GM12873 (cell line): ENCODE measurements around the gene ABCA6.

Experiments
- TF ChIP-seq, protein P1 (sequence below): IDR thresholded peaks from 2 replicates; pipeline ENCODE4 v1.5.1; 2012; ENCODE audit warnings: low read depth, mild to moderate bottlenecking, moderate library complexity, low read length, control low read depth; ENCODE audit not compliant: insufficient read depth; ENCODE audit errors: missing control alignments

ABCA6 gene

GRCh38 chr17:69175262-69175624, 33.5 kb upstream of the ABCA6 start:
- TF ChIP-seq, protein P1, sequence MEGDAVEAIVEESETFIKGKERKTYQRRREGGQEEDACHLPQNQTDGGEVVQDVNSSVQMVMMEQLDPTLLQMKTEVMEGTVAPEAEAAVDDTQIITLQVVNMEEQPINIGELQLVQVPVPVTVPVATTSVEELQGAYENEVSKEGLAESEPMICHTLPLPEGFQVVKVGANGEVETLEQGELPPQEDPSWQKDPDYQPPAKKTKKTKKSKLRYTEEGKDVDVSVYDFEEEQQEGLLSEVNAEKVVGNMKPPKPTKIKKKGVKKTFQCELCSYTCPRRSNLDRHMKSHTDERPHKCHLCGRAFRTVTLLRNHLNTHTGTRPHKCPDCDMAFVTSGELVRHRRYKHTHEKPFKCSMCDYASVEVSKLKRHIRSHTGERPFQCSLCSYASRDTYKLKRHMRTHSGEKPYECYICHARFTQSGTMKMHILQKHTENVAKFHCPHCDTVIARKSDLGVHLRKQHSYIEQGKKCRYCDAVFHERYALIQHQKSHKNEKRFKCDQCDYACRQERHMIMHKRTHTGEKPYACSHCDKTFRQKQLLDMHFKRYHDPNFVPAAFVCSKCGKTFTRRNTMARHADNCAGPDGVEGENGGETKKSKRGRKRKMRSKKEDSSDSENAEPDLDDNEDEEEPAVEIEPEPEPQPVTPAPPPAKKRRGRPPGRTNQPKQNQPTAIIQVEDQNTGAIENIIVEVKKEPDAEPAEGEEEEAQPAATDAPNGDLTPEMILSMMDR, result no peak

DNA sequence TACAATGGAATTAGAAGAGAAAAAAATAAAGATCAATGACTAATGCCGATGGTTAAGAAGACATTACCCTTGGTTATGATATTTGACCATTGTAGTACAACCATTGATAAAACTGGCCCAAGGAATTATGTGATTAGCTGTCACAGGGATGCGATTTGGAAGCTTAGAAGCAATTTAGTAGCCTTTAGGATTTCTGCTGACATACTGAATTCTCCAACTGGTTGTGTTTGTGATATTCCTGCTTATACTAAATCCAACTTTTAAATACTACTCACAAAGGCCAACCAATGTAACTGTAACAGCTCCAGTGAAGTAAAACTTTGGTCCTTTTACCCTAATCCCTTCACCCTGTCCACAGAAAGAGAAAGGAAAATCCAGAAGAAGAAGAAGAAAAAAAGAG, 31.4 kb upstream of the ABCA6 start:
- TF ChIP-seq, protein P1, result no peak

DNA sequence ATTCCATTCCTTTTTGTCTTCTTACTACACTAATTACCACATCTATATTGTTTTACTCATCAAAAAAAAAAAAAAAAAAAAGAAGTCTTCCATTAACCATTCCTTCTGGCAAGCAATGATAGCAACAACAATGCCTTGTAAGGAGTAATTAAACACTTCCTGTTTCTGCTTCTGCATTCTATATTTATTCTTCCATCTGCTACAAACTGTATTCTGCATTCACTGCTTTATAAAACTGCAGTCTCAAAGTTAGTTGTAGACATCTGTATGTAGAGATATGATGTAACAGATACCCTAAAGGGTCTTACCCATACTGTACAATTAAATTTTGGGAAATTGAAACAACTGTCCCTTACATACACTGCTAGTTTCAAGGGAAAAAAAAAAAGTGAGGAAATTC, 28.7 kb upstream of the ABCA6 start:
- TF ChIP-seq, protein P1, result no peak

- TF ChIP-seq, protein P1, result no peak
Observed at GRCh38 chr17:69166957-69167356, 25.3 kb upstream of the ABCA6 start.

DNA sequence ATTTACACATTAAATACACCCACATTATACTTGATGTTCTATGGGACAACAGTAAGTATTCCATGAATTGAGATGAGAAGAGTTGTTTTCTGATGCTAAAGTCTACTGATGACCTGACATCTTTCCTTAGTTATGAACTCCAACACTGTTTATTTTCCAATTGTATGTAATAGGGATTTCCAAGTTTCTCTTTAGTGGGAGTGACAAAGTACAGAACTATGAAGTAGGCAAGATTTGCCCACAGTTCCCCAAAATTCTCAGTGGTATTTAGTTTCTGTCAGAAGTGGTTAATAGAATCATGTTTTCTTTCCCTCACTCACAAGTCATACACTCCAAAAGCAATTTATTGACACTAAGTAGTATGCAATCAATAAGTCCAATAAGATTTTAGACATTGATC, 22.5 kb upstream of the ABCA6 start:
- TF ChIP-seq, protein P1, result no peak

GRCh38 chr17:69159418-69159817, 17.7 kb upstream of the ABCA6 start:
- TF ChIP-seq, protein P1, result no peak

- TF ChIP-seq, protein P1, result no peak
Observed at GRCh38 chr17:69154267-69154666, 12.6 kb upstream of the ABCA6 start.

DNA sequence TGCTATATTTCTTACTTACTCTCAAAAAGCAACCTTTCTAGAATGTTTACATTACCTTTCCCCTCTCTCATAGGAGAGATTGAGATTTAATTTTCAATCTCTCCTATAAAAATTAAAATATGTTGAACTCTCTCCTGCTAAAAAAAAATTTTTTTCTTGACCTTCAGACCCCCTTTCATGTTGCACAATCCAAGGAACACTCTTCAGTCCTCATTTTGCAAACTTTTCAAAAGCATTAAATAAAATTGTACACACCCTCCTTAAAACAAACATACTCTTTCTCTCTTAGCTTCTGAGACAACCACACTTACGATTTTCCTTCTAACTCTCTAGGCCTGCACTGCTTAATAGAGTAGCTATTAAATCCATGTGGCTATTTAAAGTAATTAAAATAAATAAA, 8.6 kb upstream of the ABCA6 start:
- TF ChIP-seq, protein P1, result no peak
